ENCODE measurements around the gene INPP1.

Gene INPP1

GRCh38 chr2:190417045-190417842, 73.9 kb downstream of the INPP1 start:
- CTCF ChIA-PET = no interaction called here
- POLR2A ChIA-PET = no interaction called here
- no peak for DNase-seq (ENCODE audit: low read depth, low spot score)

GRCh38 chr2:190418727-190419126, 75.3 kb downstream of the INPP1 start:
- POLR2A ChIA-PET = no interaction called here
- CTCF ChIA-PET = no interaction called here
- TF ChIP-seq CTCF (IDR thresholded peaks at IDR 0.05; ENCODE audit: insufficient read depth, low read length, missing control alignments) = no peak
- no peak for DNase-seq (ENCODE audit: low read depth, low spot score)
- no peak overlapping the region for H3K4me3 ChIP-seq (ENCODE audit: low read depth, low read length)

More at GRCh38 chr2:190417045-190417842, 73.9 kb downstream of the INPP1 start:
- no peak overlapping the region for H3K4me3 ChIP-seq (ENCODE audit: low read depth, low read length)
- TF ChIP-seq CTCF (IDR thresholded peaks at IDR 0.05; ENCODE audit: insufficient read depth, low read length, missing control alignments) = no peak

GRCh38 chr2:190420801-190421200, 77.4 kb downstream of the INPP1 start:
- POLR2A ChIA-PET = no interaction called here
- no peak overlapping the region for H3K4me3 ChIP-seq (ENCODE audit: low read depth, low read length)
- no peak for TF ChIP-seq CTCF (IDR thresholded peaks at IDR 0.05; ENCODE audit: insufficient read depth, low read length, missing control alignments)
- no peak for DNase-seq (ENCODE audit: low read depth, low spot score)
- CTCF ChIA-PET = no interaction called here

Data from AG04449 (cell line).